Measurements from ENCODE around the gene SPRY1. TPM values are rescaled to one million over a fixed set of nuclear protein-coding genes. Genes with fewer than 3 reads are reported as not detected.

The SPRY1 gene
- total and polyA plus RNA-seq, 9 of the 15 experiments (the other 6 are each of a cell fraction or from before 2014, with no cell fraction given), result 0.18 to 1.9 (median 0.45) TPM; not detected in 1

GRCh38 chr4:123349421-123350190, 47.0 kb upstream of the SPRY1 start (continued):
- peak in 1 of 2 experiments; percentile 98; a peak in 3 of 4 replicates for TF ChIP-seq MAZ (CRISPR knock-in tag; conservative IDR thresholded peaks at IDR 0.05 in 1 of 2, IDR thresholded peaks at IDR 0.05 in 1 of 2)
- TF ChIP-seq RBM14 (IDR thresholded peaks at IDR 0.05; ENCODE audit: borderline replicate concordance, insufficient read depth, low read depth, low read length), result no peak
- peak; percentile 81; the same call in 1 of the 2 replicates for TF ChIP-seq NFATC3 (IDR thresholded peaks at IDR 0.05)
- TF ChIP-seq ZNF655 (CRISPR knock-in tag; IDR thresholded peaks at IDR 0.05), result no peak
- TF ChIP-seq, protein P1, sequence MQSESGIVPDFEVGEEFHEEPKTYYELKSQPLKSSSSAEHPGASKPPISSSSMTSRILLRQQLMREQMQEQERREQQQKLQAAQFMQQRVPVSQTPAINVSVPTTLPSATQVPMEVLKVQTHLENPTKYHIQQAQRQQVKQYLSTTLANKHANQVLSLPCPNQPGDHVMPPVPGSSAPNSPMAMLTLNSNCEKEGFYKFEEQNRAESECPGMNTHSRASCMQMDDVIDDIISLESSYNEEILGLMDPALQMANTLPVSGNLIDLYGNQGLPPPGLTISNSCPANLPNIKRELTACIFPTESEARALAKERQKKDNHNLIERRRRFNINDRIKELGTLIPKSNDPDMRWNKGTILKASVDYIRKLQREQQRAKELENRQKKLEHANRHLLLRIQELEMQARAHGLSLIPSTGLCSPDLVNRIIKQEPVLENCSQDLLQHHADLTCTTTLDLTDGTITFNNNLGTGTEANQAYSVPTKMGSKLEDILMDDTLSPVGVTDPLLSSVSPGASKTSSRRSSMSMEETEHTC (IDR thresholded peaks at IDR 0.05), result peak; percentile 57
- peak; percentile 88 for TF ChIP-seq TEAD2 (tag; IDR thresholded peaks at IDR 0.05)
- TF ChIP-seq NR3C1 (CRISPR knock-in tag; IDR thresholded peaks at IDR 0.05), result no peak
- no peak for TF ChIP-seq ZNF316 (IDR thresholded peaks at IDR 0.05)
- TF ChIP-seq THAP12 (CRISPR knock-in tag; IDR thresholded peaks at IDR 0.05), result no peak
- TF ChIP-seq PHB (CRISPR knock-in tag; IDR thresholded peaks at IDR 0.05), result no peak
- no peak for TF ChIP-seq BRF2 (IDR thresholded peaks at IDR 0.05; ENCODE audit: borderline replicate concordance, insufficient read depth, insufficient read length)
- no peak for TF ChIP-seq CBX5 (IDR thresholded peaks at IDR 0.05; ENCODE audit: borderline replicate concordance, low read depth)
- no peak for TF ChIP-seq RBM22 (IDR thresholded peaks at IDR 0.05; ENCODE audit: low read depth, low read length, poor library complexity, severe bottlenecking)
- TF ChIP-seq RAD21 (CRISPR knock-in tag; conservative IDR thresholded peaks at IDR 0.05 in 1 of 2, IDR thresholded peaks at IDR 0.05 in 1 of 2), result peak; percentile 22 to 28
- peak; percentile 97 for TF ChIP-seq GATA2 (CRISPR knock-in tag; IDR thresholded peaks at IDR 0.05)
- TF ChIP-seq MYBL2 (IDR thresholded peaks at IDR 0.05; ENCODE audit: low read depth), result no peak; the same call in 1 of the 2 replicates
- TF ChIP-seq MYBL2 (CRISPR knock-in tag; IDR thresholded peaks at IDR 0.05; ENCODE audit: borderline replicate concordance), result no peak
- TF ChIP-seq PTRF (tag; IDR thresholded peaks at IDR 0.05), result peak; percentile 88
- peak; percentile 98 for TF ChIP-seq MECOM (CRISPR knock-in tag; IDR thresholded peaks at IDR 0.05)
- peak; percentile 93 to 97 for TF ChIP-seq RCOR1 (IDR thresholded peaks at IDR 0.05; ENCODE audit: borderline replicate concordance in 1 of 2, low read depth in 2 of 2, low read length in 2 of 2)
- peak; percentile 75; the same call in 1 of the 2 replicates for TF ChIP-seq ZNF785 (CRISPR knock-in tag; IDR thresholded peaks at IDR 0.05)

All from K562 (cell line).